HG02884 (cell line): Measurements from ENCODE around the gene SMYD5.

ENCODE experiments used
- ATAC-seq: cut with Tn5 transposase; IDR thresholded peaks from one replicate; pipeline ENCODE4 v1.9.1; 2021; ENCODE audit warnings: mild to moderate bottlenecking, moderate library complexity; ENCODE audit not compliant: unreplicated experiment

SMYD5 gene

DNA sequence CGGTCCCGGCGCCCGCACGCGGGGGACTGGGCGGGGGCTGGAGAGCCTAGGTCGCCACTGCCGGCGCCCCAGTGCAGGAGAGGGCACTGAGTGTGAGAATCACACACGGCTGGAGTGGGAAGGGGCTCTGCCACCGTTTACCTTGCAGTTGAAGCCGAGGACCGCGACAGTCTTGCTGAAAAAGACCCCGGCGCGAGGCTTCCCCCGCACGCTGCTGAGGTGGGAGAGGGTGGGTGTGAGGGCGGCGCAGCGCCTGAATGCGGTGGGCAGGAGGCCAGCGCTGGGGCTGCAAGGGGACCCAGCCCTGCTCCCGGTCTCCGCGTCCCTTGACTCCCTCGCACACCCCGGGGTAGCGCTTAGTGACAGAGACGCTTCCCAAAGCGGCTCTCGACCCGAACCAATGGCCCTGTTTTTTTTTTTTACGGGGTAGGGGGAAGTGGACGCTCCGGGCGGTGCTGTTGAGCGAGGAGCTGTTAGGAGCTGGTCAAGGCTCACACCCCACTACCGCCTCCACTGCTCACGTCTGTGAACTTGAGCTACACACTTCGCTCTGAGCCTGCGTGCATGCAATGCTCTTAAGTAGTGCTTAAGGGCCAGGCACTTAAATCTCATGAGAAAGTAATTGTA is 10.9 kb upstream of the SMYD5 start:
- no peak for ATAC-seq

DNA sequence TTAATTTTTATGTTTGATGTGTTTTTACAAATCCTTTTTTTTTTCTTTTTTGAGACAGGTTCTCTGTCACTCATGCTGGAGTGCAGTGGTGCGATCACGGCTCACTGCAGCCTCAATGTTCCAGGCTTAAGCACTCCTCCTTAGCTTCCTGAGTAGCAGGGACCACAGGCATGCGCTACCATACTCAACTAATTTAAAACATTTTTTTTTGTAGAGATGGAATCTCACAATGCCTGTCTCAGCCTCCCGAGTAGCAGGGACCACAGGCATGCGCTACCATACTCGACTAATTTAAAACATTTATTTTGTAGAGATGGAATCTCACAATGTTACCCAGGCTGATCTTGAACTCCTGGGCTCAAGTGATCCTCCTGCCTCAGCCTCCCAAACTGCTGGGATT is 8.4 kb upstream of the SMYD5 start:
- ATAC-seq = no peak

DNA sequence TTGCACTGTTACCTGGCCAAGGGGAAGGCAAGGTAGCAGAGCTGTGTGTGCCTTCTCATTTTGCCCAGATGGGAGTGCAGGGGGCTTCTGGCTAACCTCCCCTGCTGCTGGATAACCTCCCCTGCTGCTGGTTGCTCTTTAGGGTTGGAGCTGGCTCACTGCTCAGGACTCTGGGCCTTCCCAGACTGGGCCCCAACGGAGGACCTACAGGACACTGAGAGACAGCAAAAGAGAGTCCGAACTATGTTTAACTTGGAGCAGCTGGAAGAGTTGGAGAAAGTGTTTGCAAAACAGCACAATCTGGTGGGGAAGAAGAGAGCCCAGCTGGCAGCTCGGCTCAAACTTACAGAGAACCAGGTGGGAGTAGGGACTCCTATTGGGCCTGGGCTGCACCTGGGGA is 5.8 kb upstream of the SMYD5 start:
- ATAC-seq = no peak

DNA sequence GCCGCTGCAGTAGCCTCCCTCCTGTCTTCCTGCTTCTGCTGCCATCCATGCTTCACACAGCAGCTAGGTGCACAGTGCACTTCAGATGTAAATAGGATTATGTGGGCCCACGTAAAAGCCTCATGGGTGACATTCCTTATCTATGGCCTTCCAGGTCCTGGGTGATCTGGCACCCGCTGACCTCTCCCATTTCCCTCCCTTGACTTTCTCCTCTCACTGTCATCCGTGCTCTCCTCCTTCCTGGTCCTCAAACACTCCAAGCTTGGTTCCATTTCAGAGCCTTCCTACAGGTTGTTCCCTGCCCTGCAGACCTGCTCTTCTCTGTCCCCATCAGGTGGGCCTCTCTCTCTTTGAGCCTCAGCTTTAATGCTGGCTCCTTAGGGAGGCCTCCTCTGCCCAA is 4.0 kb upstream of the SMYD5 start:
- ATAC-seq = no peak

DNA sequence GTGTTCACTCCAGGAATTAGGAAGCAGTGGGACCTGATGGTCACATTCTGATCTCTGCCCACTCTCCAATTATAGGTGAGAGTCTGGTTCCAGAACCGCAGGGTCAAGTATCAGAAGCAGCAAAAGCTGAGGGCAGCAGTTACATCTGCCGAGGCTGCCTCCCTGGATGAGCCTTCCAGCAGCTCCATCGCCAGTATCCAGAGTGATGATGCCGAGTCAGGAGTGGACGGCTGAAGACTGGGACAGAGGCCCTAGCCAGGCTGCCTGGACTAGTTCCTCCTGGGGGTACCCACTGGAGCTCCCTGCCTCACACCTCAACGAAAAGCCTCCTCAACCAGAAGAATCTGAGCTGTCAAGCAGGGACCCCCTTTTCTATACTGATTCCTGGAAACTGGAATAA is 3.3 kb upstream of the SMYD5 start:
- no peak for ATAC-seq

DNA sequence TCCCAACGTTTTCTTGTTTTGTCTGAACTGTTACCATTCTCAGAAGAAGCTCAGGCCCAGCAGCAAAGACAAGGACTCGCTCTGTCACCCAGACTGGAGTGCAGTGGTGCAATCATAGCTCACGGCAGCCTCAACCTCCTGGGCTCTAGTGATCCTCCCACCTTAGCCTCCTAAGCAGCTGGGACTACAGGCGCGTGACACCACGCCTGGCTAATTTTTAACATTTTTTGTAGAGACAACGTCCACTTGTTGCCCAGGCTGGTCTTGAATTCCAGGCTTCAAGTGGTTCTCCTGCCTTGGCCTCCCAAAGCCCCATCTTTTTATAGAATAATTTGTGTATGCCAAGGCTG is 2.0 kb upstream of the SMYD5 start:
- ATAC-seq = no peak

DNA sequence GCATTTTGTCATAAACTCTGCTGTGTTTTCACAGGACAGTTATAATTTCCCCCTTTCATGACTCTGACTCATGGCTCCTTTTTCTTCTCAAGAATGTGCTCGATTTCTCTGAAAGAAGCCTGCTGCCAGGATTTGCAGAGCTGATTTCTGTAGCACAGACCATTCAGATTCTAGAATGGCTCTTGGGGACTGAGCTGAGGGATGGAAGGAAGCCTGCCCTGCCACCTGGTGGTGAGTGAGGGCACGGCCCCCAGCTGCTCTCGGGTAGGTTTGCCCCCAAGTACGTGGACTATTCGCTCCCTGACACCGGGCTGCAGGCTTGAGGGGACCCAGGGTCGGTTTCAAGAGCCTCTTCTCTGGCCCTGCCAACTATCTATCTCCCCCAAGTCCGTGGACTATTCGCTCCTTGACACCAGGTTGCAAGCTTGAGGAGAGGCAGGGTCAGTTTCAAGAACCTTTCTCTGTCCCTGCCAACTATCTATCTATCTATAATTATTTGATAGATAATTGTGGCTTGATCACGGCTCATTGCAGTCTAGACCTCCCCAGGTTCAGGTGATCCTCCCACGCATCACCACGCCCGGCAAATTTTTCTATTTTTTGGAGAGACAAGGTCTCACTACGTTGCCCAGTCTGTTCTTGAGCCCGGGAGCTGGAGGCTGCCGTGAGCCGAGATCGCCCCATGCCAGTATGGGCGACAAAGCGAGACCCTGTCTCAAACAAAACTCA is 1.4 kb upstream of the SMYD5 start:
- peak; percentile 73 for ATAC-seq

DNA sequence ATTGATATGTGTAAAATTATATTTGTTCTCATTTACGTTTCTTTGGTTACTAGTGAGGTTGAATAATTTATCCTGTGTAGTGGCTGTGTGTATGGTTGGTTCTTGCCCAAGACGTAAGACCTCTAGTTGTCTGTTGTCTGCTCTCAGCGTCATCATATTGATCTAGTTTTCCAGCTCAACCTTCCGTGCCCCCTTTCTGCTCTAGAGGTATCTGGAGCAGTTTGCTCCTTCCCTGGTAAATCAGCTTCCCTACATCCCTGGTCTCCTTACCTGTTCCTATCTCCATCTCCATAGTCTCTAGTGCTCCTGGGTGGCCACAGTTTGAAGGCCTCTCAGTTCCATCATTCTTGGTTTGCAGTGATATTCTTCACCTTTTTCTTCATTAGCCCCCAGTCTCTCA is 1.2 kb downstream of the SMYD5 start:
- ATAC-seq = no peak

DNA sequence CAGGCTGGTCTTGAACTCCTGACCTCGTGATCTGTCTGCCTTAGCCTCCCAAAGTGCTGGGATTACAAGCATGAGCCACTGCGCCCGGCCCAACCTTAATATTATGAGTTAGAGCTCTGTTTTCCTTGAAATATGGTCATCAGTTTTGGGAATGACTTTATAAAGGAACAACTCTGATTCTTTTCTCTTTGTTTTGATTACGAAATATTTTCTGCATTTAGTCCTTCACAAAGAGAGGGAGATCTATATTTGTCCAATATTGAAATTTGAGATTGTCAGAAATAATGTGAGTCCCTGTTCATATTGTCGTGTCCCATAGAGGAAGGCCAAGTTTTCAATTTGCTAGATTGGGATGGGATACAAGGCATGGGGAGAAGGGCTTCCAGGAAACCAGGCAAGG is 3.1 kb downstream of the SMYD5 start:
- no peak for ATAC-seq

DNA sequence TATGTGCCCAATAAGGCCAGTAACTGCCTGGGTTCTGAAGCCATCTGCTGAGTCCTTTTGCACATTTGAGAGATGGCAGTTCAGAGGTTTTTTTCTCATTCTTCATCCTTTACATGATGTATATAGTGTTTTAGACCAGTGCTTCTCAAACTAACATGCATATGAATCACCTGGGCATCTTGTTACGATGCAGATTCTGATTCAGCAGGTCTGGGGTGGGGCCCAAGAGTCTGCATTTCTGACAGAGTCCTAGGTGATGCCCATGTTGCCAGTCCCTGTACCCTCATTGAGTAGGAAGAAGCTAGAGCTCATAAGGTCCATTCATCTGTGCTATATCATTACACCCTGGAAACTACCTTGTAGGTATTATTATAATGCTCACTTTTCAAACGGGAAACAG is 3.8 kb downstream of the SMYD5 start:
- no peak for ATAC-seq

DNA sequence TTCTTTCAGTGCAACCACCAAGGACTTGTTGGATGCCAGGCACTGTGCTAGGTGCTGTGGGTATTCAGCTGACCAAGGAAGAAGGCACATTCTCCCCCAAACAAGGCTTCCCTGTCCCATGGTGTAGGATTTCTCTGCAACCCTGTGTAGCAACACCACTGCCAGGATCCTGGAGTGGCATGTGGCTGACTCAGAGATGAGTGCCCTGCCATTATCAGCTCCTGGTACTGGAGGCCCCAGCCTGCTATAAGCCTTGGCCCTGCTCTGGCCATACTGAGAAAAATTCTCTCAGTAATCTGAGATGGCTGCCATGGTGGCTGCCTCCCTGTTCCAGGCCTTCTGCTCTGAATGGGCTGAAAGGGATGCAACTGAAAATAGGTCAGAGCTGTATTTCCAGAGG is 4.3 kb downstream of the SMYD5 start:
- no peak for ATAC-seq

DNA sequence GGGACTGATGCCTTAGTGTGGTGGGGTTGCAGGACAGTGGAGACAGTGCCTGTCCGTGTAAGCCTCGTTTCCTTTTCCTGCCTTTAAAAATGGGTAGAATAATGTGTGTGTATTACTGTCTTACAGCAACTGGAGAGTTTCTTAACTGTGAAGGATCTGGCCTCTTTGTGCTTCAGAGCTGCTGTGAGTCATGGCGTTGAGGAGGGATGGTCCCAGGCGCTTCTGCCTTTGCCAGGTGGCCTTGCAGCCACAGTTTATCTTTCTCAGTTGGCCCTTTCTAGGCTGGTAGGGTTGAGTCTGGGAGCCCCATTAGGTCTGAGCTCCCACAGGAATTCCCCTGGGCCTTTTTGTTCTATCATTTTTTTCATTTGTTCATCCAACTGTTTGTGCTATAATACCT is 9.8 kb downstream of the SMYD5 start:
- ATAC-seq = no peak

DNA sequence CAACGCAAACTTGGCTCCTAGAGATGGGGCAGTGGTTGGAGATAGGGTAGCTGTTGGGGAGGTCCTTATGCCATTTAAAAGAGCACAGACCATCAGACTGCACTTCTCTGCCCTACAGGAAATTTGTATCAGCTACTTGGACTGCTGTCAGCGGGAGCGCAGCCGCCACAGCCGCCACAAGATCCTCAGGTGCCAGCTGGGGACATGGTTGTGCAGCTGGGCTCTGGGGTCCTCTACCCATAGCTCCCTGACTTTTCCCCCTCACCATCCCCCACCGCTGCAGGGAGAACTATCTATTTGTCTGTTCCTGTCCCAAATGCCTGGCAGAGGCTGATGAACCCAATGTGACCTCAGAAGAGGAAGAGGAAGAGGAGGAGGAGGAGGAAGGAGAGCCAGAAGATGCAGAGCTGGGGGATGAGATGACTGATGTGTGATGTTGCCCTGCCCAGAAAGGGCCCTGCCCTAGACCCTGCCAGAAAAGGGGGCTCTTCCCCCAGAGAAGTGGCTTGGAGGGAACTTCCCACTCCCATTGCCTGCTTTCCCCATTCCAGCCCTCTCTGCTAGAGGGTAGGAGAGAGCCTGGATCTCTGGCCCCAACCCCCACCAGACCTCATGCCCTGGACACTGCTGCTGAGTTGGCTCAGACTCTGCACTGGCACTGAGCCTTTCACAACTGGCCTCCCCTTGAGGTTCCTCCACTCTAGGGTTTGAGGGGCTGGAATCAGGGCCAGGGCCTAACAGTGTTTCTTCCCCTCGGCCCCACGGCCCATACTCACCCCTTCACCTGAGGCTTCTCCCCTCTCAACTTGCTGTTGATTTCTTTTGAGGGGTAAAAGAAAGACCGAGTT is 11.7 kb downstream of the SMYD5 start:
- ATAC-seq = no peak

DNA sequence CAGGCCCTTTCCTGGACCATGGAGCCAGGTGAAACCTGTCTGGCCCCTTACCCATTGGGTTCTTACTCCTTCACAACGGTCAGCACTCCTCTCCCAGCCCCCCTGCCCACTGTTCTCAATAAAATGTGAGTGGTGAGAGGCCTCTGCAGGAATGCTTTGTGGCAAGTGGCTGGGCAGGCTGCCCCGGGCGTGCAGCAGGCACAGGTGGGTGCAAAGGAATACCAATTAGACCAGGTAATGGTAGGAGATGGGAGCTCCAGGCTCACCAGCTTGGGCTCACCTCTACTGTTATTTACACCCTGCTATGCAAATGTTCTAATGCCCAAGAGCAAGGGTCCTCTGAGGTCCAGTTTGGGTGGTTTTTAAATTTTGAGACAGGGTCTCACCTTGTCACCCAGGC is 13.0 kb downstream of the SMYD5 start:
- no peak for ATAC-seq

DNA sequence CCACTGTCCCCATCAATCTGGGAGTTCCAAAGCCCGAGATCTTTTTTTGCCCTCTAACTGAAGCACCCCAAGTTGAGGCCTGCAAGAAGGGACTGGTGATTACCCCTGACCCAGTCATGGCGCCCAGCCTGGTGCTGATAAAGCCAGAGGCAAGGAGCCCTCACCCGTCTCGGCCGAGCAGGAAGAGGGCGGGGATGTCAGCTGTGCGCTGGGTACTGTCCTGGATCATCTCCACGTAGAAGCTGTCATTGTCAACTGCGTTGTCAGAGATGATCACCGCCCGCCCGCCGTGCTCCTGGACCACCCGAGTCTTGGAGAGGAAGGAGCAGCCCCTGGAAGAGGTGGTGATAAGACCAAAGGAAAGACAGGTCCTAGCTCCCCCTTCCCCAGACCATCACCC is 14.6 kb downstream of the SMYD5 start:
- ATAC-seq = no peak

DNA sequence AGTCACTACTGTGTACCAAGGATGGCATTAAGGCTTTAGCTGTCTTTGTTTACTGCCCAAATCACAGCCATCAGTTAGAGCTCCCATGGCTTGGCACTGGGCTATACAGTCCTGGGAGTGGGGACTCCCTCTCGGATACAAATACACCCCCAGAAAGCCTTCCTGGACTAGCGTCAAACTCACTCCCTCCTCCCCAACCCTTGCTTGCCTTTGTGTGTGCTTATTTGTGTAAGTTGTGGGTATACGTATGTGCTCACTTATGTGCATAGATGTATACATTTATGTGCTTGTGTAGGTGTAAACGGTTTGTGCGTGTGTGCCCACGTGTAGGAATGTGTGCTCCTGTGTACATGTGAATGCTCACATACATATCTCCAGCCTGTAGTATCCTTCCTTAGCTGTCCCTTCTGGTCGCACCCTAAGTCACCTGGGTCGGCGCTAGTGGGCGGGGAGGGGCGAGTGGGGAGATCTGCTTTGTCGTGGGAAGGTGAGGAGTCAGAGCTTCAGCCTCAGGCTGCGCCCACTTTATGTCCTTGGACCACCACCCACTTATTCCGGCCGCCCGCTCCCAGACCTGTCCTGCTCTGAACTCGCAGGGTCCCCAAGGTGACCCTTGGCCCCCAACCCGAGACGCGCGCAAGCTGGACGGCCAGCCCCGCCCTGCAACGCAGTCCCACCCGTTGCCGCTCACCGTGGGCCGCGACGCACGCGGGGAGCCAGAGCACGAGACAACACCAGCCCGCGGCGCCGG is 18.5 kb downstream of the SMYD5 start:
- ATAC-seq = no peak

DNA sequence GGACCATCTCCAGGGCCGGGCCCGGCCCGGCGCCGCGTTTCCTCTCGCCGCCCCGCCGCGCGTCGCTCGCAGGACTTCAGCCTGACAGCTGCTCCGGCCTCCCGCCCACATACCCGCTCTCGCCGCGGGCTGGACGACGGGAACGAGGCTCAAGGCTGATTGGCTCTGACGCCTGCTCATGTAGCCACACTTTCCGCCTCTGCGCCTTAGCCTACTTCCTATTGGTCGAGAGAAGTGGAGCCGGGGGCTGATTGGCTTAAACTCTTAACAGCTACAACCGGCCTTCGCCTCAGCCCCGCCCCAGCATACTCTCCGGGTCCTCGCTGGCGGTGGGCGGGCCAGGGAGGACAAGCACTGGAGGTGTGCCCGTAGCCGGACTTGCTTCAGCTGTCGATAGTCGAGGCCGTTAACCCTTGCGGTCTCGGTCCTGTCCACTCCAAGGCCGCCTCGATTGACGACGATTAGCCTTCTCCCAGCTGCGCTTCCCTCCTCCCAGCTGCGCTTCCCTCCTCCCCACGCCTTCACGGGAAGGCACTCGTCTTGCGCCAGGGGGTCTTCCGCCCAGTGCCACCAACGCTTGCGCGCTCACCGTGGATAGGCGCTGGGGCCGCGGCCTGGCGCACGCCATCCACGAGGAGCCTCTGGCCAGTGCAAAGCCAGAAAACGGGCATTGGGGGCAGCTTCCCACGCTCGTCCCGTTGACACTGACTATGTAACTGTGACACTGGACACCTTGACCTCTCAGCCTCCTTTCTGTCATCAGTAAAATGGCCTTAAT is 19.3 kb downstream of the SMYD5 start, which contains the start of gene PRADC1:
Gene PRADC1, minus strand, starts transcription at position 86 of the 778 bp plus-strand sequence. Its CDS starts 79 bp downstream, at position 7.
- ATAC-seq = peak; percentile 87

DNA sequence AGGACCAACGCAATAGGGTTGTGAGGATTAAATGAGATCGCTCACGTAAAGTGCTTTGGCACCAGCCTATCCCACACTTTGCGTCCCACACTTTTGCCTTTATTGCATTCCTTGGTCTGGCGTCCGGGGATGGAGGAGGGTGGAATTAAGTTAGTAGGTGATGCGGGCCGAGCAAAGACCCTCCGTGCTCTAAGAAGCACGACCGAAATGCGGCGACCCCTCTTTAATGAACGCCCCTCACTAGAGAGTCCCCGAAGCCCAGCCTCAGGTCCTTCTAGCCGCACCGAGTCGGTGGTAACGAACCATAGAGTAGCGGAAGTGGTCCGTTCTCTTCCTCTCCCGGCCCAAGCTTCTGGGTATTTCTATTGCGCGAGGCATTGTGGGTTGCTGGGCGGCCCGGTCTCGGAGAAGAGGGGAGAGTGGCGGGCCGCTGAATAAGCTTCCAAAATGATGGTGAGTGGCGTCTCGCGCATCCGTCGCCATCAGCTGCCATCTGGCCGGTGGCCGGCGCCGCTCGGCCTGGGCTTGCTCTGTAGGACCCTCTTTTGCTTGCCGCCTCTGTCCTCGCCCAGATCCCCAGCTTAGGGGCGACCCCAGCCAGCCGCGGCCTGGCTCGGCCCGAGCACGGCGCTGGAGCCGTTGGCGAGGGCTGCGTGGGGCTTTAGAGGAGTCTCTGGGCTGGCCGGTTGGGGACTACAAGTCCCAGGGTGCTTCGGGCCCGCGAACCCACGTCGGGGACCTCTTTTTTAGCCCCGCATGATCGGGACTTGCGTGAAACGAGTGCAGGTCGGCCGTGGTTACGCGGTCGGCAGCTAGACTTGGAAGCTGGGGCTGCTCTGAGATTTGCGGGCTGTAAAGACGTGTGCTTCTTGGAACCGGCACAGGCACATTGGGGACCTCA is 20.1 kb downstream of the SMYD5 start, which contains the start of gene CCT7:
Gene CCT7, plus strand, starts transcription at position 377 of the 901 bp plus-strand sequence. Its CDS starts 71 bp downstream, at position 448.
- ATAC-seq = peak; percentile 57

DNA sequence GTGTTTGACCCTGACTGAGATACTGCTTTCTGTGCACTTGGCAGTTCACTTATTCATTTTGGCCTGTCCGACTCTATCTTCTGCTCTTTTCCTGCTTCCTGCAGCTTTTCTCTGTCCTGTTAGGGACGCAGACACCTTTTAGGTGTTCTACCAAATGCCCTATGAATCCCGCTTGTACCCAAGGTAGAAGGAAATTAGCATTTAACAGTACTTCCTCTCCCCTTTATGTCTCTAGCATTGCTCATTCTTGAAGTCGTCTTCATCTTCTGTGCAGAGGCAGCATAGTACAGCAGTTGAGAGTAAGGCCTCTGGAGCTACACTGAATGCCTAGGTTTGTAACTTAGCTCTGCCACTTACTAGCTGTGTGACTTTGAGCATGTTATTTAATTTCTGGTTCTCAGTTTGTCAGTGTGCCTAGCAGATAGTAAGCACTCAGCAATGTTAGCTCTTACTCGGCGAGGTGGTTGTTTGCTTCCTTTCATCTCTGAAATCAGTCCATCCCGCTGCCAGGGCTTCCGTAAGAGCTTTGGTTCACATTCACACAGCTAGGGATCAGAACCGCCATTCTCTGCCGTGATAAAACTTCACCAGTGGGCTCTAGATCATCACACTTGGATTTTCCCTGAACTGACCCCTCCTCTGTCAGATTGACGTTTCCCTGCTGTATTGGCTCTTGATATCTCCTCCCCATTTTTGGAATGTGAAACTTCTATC is 21.4 kb downstream of the SMYD5 start:
- no peak for ATAC-seq
